Stomach (tissue), 9 donors: ENCODE results near the gene POLR1C. TPM values are rescaled to one million over a fixed set of nuclear protein-coding genes. Genes with fewer than 3 reads are reported as not detected.

ENCODE experiments used
- DNase-seq, 2 donors: peaks; one replicate each; pipeline versions ENCODE4 v3.0.0 to v3.0.0-alpha.2; 2013 to 2019
- H3K27ac ChIP-seq, 5 donors: fragments of 200-600 bp in 4 of 5; sonication (generic) in 4 of 5; one replicate each; pipeline ENCODE4 v1.5.1; 2013 to 2019; ENCODE audit warnings: mild to moderate bottlenecking in 1 of 5, moderate library complexity in 1 of 5
- H3K27me3 ChIP-seq, 3 donors: fragments of 200-600 bp; sonication (generic); one replicate each; pipeline ENCODE4 v1.5.1; 2017 to 2019; ENCODE audit warnings: mixed run types in 1 of 3
- H3K36me3 ChIP-seq, 4 donors: fragments of 200-600 bp; sonication (generic); 1 replicate in 3 of 4; 2 replicates in 1 of 4; pipeline ENCODE4 v1.5.1; 2016 to 2019
- H3K4me1 ChIP-seq, 4 donors: fragments of 200-600 bp; sonication (generic); one replicate each; pipeline ENCODE4 v1.5.1; 2016 to 2019
- H3K4me3 ChIP-seq, 4 donors: fragments of 200-600 bp; sonication (generic) in 3 of 4; one replicate each; pipeline ENCODE4 v1.5.1; 2016 to 2019; ENCODE audit warnings: mild to moderate bottlenecking in 1 of 4
- H3K9me3 ChIP-seq, 4 donors: fragments of 200-600 bp; sonication (generic); one replicate each; pipeline ENCODE4 v1.5.1; 2016 to 2019
- CTCF ChIP-seq, 7 experiments: fragments of 450-650 bp in 4 of 7; fragments of 200-600 bp in 3 of 7; sonication (generic) in 3 of 7; IDR thresholded peaks; one replicate each; pipeline ENCODE4 v1.5.1; 2016 to 2019; ENCODE audit warnings: antibody characterized with exemption in 7 of 7, control low read depth in 2 of 7, mild to moderate bottlenecking in 1 of 7
- EP300 ChIP-seq: sonication (generic); formaldehyde crosslinking; IDR thresholded peaks from one replicate; pipeline ENCODE4 v1.6.1; 2017; ENCODE audit warnings: antibody characterized with exemption
- POLR2A ChIP-seq, 4 donors: fragments of 450-650 bp; IDR thresholded peaks; one replicate each; pipeline ENCODE4 v1.6.1; 2016; ENCODE audit warnings: antibody characterized with exemption in 4 of 4, control low read depth in 2 of 4, mild to moderate bottlenecking in 1 of 4, moderate library complexity in 1 of 4
- POLR2AphosphoS5 ChIP-seq, 3 donors: sonication (generic); formaldehyde crosslinking; IDR thresholded peaks; one replicate each; pipeline ENCODE4 v1.6.1; 2016; ENCODE audit warnings: antibody characterized with exemption in 3 of 3
- WGBS, 5 donors: extraction: QIAGEN DNeasy Blood & Tissue Kit in 3 of 5; methylation state at CpG; one replicate each; pipeline versions ENCODE4 v1.1.5 to v1.1.7; 2013 to 2018; 5-methylcytosine and 5-hydroxymethylcytosine counted together
- intact Hi-C: fragments of 100-400 bp; cut with DNase I; formaldehyde crosslinking; loops from one replicate; pipeline ENCODE4 v1.15.1; 2023; ENCODE audit warnings: low total_unique reads
- polyA plus RNA-seq, 3 donors: library from polyadenylated mRNA; stranded (reverse); fragments of 200-250 nt; gene quantifications; one replicate each; pipeline ENCODE4 v1.2.3, GENCODE V29; 2013
- total RNA-seq, 5 donors: library from RNA; depleted of rRNA; stranded (reverse); fragments of >200 nt; gene quantifications; one replicate each; pipeline versions ENCODE4 v1.1.0 to v1.2.3, GENCODE V29; 2014 to 2016
- donor health status: healthy with polysubstance abuse.
- donor health status: Bipolar disorder and iron deficiency.
- donor health status: healthy.

Gene POLR1C
- total and polyA plus RNA-seq, 8 donors = 14.7 to 36.2 (median 25.1) TPM

- H3K36me3 ChIP-seq = peaks cover 0 to 28% (median 13%) of the 10 kb centered on the region in 4 donors
- no peak overlapping the region for H3K27ac ChIP-seq
- no peaks in the 10 kb centered on the region for H3K27me3 ChIP-seq
- WGBS, 5 donors = 67 to 85% (median 80%) methylated on average over 11 of the region's 11 CpGs
- no peak for DNase-seq
- no peak for TF ChIP-seq CTCF (IDR thresholded peaks at IDR 0.05)
- TF ChIP-seq POLR2AphosphoS5 (IDR thresholded peaks at IDR 0.05) = no peak
- TF ChIP-seq POLR2A (IDR thresholded peaks at IDR 0.05) = no peak
- no peak for TF ChIP-seq EP300
- peaks cover 19 to 53% (median 41%) of the 10 kb centered on the region in 4 donors for H3K4me1 ChIP-seq
- H3K9me3 ChIP-seq = no peaks in the 10 kb centered on the region
- intact Hi-C loops = no loop called here
- H3K4me3 ChIP-seq = no peak overlapping the region
Observed at GRCh38 chr6:43481591-43482236, 35.2 kb upstream of the POLR1C start.

- Histone ChIP-seq H3K36me3 (peaks cover 0 to 39% (median 23%) of the 10 kb centered on the region in 4 donors), H3K4me1 (peaks cover 0 to 26% (median 15%) of the 10 kb centered on the region in 4 donors), H3K4me3 (no peak overlapping the region), H3K27ac (no peak overlapping the region), H3K27me3 (no peaks in the 10 kb centered on the region), H3K9me3 (no peaks in the 10 kb centered on the region)
- DNase-seq = no peak
- TF ChIP-seq POLR2AphosphoS5 (IDR thresholded peaks at IDR 0.05) (no peak), POLR2A (IDR thresholded peaks at IDR 0.05) (no peak), CTCF (IDR thresholded peaks at IDR 0.05) (no peak)
- intact Hi-C loops = no loop called here
- 74 to 83% (median 79%) methylated on average over 4 of the region's 4 CpGs for WGBS, 5 donors
Observed at GRCh38 chr6:43488667-43489276, 28.1 kb upstream of the POLR1C start.

GRCh38 chr6:43489277-43490072 is 27.4 kb upstream of the POLR1C start:
- intact Hi-C loops = no loop called here
- no peak for DNase-seq
- Histone ChIP-seq H3K27ac (no peak overlapping the region), H3K4me1 (peaks cover 6 to 30% (median 15%) of the 10 kb centered on the region in 4 donors), H3K9me3 (no peaks in the 10 kb centered on the region), H3K4me3 (no peak overlapping the region), H3K36me3 (peaks cover 0 to 39% (median 23%) of the 10 kb centered on the region in 4 donors), H3K27me3 (no peaks in the 10 kb centered on the region)
- 86 to 92% (median 89%) methylated on average over 9 to 12 of the region's 12 CpGs for WGBS, 5 donors
- TF ChIP-seq POLR2AphosphoS5 (IDR thresholded peaks at IDR 0.05) (no peak), EP300 (no peak), CTCF (IDR thresholded peaks at IDR 0.05) (no peak), POLR2A (IDR thresholded peaks at IDR 0.05) (no peak)

- no peak for DNase-seq
- TF ChIP-seq CTCF (IDR thresholded peaks at IDR 0.05) (no peak), POLR2AphosphoS5 (IDR thresholded peaks at IDR 0.05) (no peak), POLR2A (IDR thresholded peaks at IDR 0.05) (no peak), EP300 (no peak)
- WGBS, 5 donors = 41 to 84% (median 75%) methylated on average over 3 to 6 of the region's 6 CpGs
- Histone ChIP-seq H3K27me3 (no peaks in the 10 kb centered on the region), H3K36me3 (peaks cover 0 to 28% (median 20%) of the 10 kb centered on the region in 4 donors), H3K4me3 (no peak overlapping the region), H3K4me1 (peaks cover 16 to 38% (median 19%) of the 10 kb centered on the region in 4 donors), H3K27ac (no peak overlapping the region), H3K9me3 (no peaks in the 10 kb centered on the region)
- intact Hi-C loops = no loop called here
Observed at GRCh38 chr6:43490523-43490939, 26.4 kb upstream of the POLR1C start.
